ENCODE results near the gene TMEM178B.

Gene TMEM178B

GRCh38 chr7:141243368-141243767 lies 169.5 kb downstream of the TMEM178B start:
- no peak for TF ChIP-seq CTCF (conservative IDR thresholded peaks at IDR 0.05; ENCODE audit: low read depth, low read length)
- H3K4me3 ChIP-seq (ENCODE audit: low read depth, low read length), result no peak overlapping the region
- DNase-seq (ENCODE audit: low read depth), result no peak

- TF ChIP-seq CTCF (conservative IDR thresholded peaks at IDR 0.05; ENCODE audit: low read depth, low read length), result no peak
- no peak for DNase-seq (ENCODE audit: low read depth)
- H3K4me3 ChIP-seq (ENCODE audit: low read depth, low read length), result no peak overlapping the region
These were observed 170.6 kb downstream of the TMEM178B start for GRCh38 chr7:141244435-141244834.

- DNase-seq (ENCODE audit: low read depth), result no peak
- no peak for TF ChIP-seq CTCF (conservative IDR thresholded peaks at IDR 0.05; ENCODE audit: low read depth, low read length)
- H3K4me3 ChIP-seq (ENCODE audit: low read depth, low read length), result no peak overlapping the region
These were observed 172.6 kb downstream of the TMEM178B start for GRCh38 chr7:141246426-141246825.

- no peak for TF ChIP-seq CTCF (conservative IDR thresholded peaks at IDR 0.05; ENCODE audit: low read depth, low read length)
- DNase-seq (ENCODE audit: low read depth), result no peak
- no peak overlapping the region for H3K4me3 ChIP-seq (ENCODE audit: low read depth, low read length)
These were observed 177.3 kb downstream of the TMEM178B start for GRCh38 chr7:141251180-141251579.

- TF ChIP-seq CTCF (conservative IDR thresholded peaks at IDR 0.05; ENCODE audit: low read depth, low read length), result no peak
- no peak for DNase-seq (ENCODE audit: low read depth)
- H3K4me3 ChIP-seq (ENCODE audit: low read depth, low read length), result no peak overlapping the region
These were observed 178.1 kb downstream of the TMEM178B start for GRCh38 chr7:141251957-141252356.

- TF ChIP-seq CTCF (conservative IDR thresholded peaks at IDR 0.05; ENCODE audit: low read depth, low read length), result no peak
These were observed 183.7 kb downstream of the TMEM178B start for GRCh38 chr7:141257597-141257996.

GRCh38 chr7:141258559-141258958 lies 184.7 kb downstream of the TMEM178B start:
- no peak overlapping the region for H3K4me3 ChIP-seq (ENCODE audit: low read depth, low read length)
- TF ChIP-seq CTCF (conservative IDR thresholded peaks at IDR 0.05; ENCODE audit: low read depth, low read length), result no peak
- no peak for DNase-seq (ENCODE audit: low read depth)

More at GRCh38 chr7:141257597-141257996, 183.7 kb downstream of the TMEM178B start:
- no peak for DNase-seq (ENCODE audit: low read depth)
- no peak overlapping the region for H3K4me3 ChIP-seq (ENCODE audit: low read depth, low read length)

All from choroid plexus epithelial cell (primary cell).